Tibial artery (tissue), 4 donors: ENCODE data around the gene ARRDC3.
"Not testable (repeated sequence)": the region's sequence is repeated elsewhere in the genome, so short reads cannot be mapped to it uniquely, and the experiment has no call there.

ENCODE experiments used
- DNase-seq, 2 donors: peaks; one replicate each; pipeline ENCODE4 v3.0.0-alpha.2; 2019
- H3K27ac ChIP-seq, 2 donors: fragments of 200-600 bp; sonication (generic) in 1 of 2; 1 replicate in 1 of 2; 2 replicates in 1 of 2; pipeline ENCODE4 v1.5.1; 2018 to 2019; ENCODE audit warnings: mild to moderate bottlenecking in 1 of 2
- H3K27me3 ChIP-seq, 2 donors: fragments of 200-600 bp; sonication (generic) in 1 of 2; one replicate each; pipeline versions ENCODE4 v1.5.1 to v1.6.0; 2016 to 2019
- H3K36me3 ChIP-seq, 3 donors: fragments of 200-600 bp; sonication (generic) in 2 of 3; one replicate each; pipeline ENCODE4 v1.5.1; 2016 to 2019; ENCODE audit warnings: mild to moderate bottlenecking in 2 of 3
- H3K4me1 ChIP-seq, 4 donors: fragments of 200-600 bp; sonication (generic) in 2 of 4; 1 replicate in 3 of 4; 2 replicates in 1 of 4; pipeline ENCODE4 v1.5.1; 2016 to 2019
- H3K4me3 ChIP-seq, 2 donors: fragments of 200-600 bp; sonication (generic) in 1 of 2; 1 replicate in 1 of 2; 2 replicates in 1 of 2; pipeline ENCODE4 v1.5.1; 2018 to 2019; ENCODE audit warnings: mild to moderate bottlenecking in 2 of 2
- H3K9me3 ChIP-seq, 3 donors: fragments of 200-600 bp; sonication (generic) in 1 of 3; one replicate each; pipeline ENCODE4 v1.5.1; 2016 to 2019
- CTCF ChIP-seq, 2 experiments: fragments of 200-600 bp in 1 of 2; fragments of 450-650 bp in 1 of 2; IDR thresholded peaks; one replicate each; pipeline ENCODE4 v1.5.1; 2017 to 2019; ENCODE audit warnings: antibody characterized with exemption in 2 of 2, mild to moderate bottlenecking in 1 of 2, moderate library complexity in 1 of 2
- intact Hi-C: fragments of 100-400 bp; cut with DNase I; formaldehyde crosslinking; loops from one replicate; pipeline ENCODE4 v1.15.0; 2023; ENCODE audit warnings: low total_unique reads

ARRDC3 gene

GRCh38 chr5:91343916-91344315 lies 39.2 kb downstream of the ARRDC3 start:
- TF ChIP-seq CTCF (IDR thresholded peaks at IDR 0.05), result no peak
- intact Hi-C loops, result loop anchor here (10.0 kb wide), 1 partner anchor 441 kb away; no protein-coding TSS in a partner anchor
- DNase-seq, result no peak
- H3K27ac ChIP-seq, result no peak overlapping the region
- H3K4me3 ChIP-seq, result no peak overlapping the region
- H3K9me3 ChIP-seq, result no peaks in the 10 kb centered on the region
- H3K4me1 ChIP-seq, result peaks cover 0 to 2% (median 0%) of the 10 kb centered on the region in 4 donors
- H3K27me3 ChIP-seq, result no peaks in the 10 kb centered on the region
- no peaks in the 10 kb centered on the region for H3K36me3 ChIP-seq

- intact Hi-C loops, result loop anchor here (10.0 kb wide), 1 partner anchor 442 kb away; no protein-coding TSS in a partner anchor
- not testable (repeated sequence) for DNase-seq
Observed at GRCh38 chr5:91342931-91343330, 40.2 kb downstream of the ARRDC3 start.

GRCh38 chr5:91341154-91341553 lies 42.0 kb downstream of the ARRDC3 start:
- H3K36me3 ChIP-seq, result no peaks in the 10 kb centered on the region
- H3K4me1 ChIP-seq, result peaks cover 0 to 2% (median 0%) of the 10 kb centered on the region in 4 donors
- no peak for DNase-seq
- no peak overlapping the region for H3K27ac ChIP-seq
- intact Hi-C loops, result loop anchor here (10.0 kb wide), 1 partner anchor 444 kb away; no protein-coding TSS in a partner anchor
- no peak overlapping the region for H3K4me3 ChIP-seq
- no peaks in the 10 kb centered on the region for H3K27me3 ChIP-seq
- no peaks in the 10 kb centered on the region for H3K9me3 ChIP-seq
- TF ChIP-seq CTCF (IDR thresholded peaks at IDR 0.05), result no peak

More at GRCh38 chr5:91342931-91343330, 40.2 kb downstream of the ARRDC3 start:
- not testable (repeated sequence) for H3K4me3 ChIP-seq, H3K4me1 ChIP-seq, H3K27ac ChIP-seq, H3K36me3 ChIP-seq, H3K27me3 ChIP-seq, H3K9me3 ChIP-seq

GRCh38 chr5:91340532-91340931 lies 42.6 kb downstream of the ARRDC3 start:
- Histone ChIP-seq H3K36me3 (no peaks in the 10 kb centered on the region), H3K27me3 (no peaks in the 10 kb centered on the region), H3K4me3 (no peak overlapping the region), H3K9me3 (no peaks in the 10 kb centered on the region), H3K27ac (no peak overlapping the region), H3K4me1 (peaks cover 0 to 2% (median 0%) of the 10 kb centered on the region in 4 donors)
- DNase-seq, result no peak
- no peak for TF ChIP-seq CTCF (IDR thresholded peaks at IDR 0.05)
- intact Hi-C loops, result loop anchor here (10.0 kb wide), 1 partner anchor 444 kb away; no protein-coding TSS in a partner anchor

GRCh38 chr5:91339063-91339705 lies 43.9 kb downstream of the ARRDC3 start:
- H3K36me3 ChIP-seq, result no peaks in the 10 kb centered on the region
- no peak for DNase-seq
- TF ChIP-seq CTCF (IDR thresholded peaks at IDR 0.05), result no peak
- no peaks in the 10 kb centered on the region for H3K27me3 ChIP-seq
- H3K9me3 ChIP-seq, result no peaks in the 10 kb centered on the region
- no peak overlapping the region for H3K27ac ChIP-seq
- intact Hi-C loops, result no loop called here
- H3K4me1 ChIP-seq, result peaks cover 0 to 2% (median 0%) of the 10 kb centered on the region in 4 donors
- no peak overlapping the region for H3K4me3 ChIP-seq

- Histone ChIP-seq H3K9me3 (no peaks in the 10 kb centered on the region), H3K27me3 (no peaks in the 10 kb centered on the region), H3K4me1 (no peaks in the 10 kb centered on the region), H3K4me3 (no peak overlapping the region), H3K27ac (no peak overlapping the region), H3K36me3 (no peaks in the 10 kb centered on the region)
- no peak for TF ChIP-seq CTCF (IDR thresholded peaks at IDR 0.05)
- DNase-seq, result no peak
- intact Hi-C loops, result no loop called here
Observed at GRCh38 chr5:91332267-91333045, 50.7 kb downstream of the ARRDC3 start.
